Esophagus squamous epithelium (tissue), 4 donors: ENCODE results near the gene SLC18A3.

ENCODE experiments used
- CTCF ChIP-seq, 6 experiments: fragments of 450-650 bp in 4 of 6; fragments of 200-600 bp in 2 of 6; sonication (generic) in 2 of 6; IDR thresholded peaks; one replicate each; pipeline ENCODE4 v1.5.1; 2016 to 2019; ENCODE audit warnings: antibody characterized with exemption in 6 of 6, mild to moderate bottlenecking in 4 of 6, moderate library complexity in 4 of 6
- POLR2A ChIP-seq, 4 donors: fragments of 450-650 bp; IDR thresholded peaks; one replicate each; pipeline ENCODE4 v1.6.1; 2017; ENCODE audit warnings: antibody characterized with exemption in 4 of 4, mild to moderate bottlenecking in 4 of 4, moderate library complexity in 3 of 4

- no peak for TF ChIP-seq CTCF (IDR thresholded peaks at IDR 0.05)
- no peak for TF ChIP-seq POLR2A (IDR thresholded peaks at IDR 0.05)
Measured at GRCh38 chr10:49609006-49609282, 1.2 kb upstream of the SLC18A3 start.
